PFSK-1 (cell line): ENCODE measurements around the gene TSPAN14.

Experiments used
- FOXP2 ChIP-seq: optimal IDR thresholded peaks from 2 replicates; pipeline ENCODE3; 2011; ENCODE audit warnings: borderline replicate concordance, control low read depth, inconsistent platforms; ENCODE audit not compliant: insufficient read depth; ENCODE audit errors: extremely low read length, extremely low read depth
- POLR2AphosphoS5 ChIP-seq: IDR thresholded peaks from 2 replicates; pipeline ENCODE4 v1.6.1; 2012; ENCODE audit warnings: low read depth, mild to moderate bottlenecking, control low read depth, low read length, moderate library complexity
- REST ChIP-seq, 2 experiments: IDR thresholded peaks; 2 replicates each; pipeline versions ENCODE4 v1.6.1 to v1.8.0; 2011 to 2012; ENCODE audit warnings: low read depth in 2 of 2, low read length in 2 of 2, control low read depth in 1 of 2, inconsistent platforms in 1 of 2, mild to moderate bottlenecking in 1 of 2, moderate library complexity in 1 of 2; ENCODE audit not compliant: insufficient read depth in 1 of 2
- SIN3A ChIP-seq: IDR thresholded peaks from 2 replicates; pipeline ENCODE4 v1.6.1; 2012; ENCODE audit warnings: mild to moderate bottlenecking, low read length, moderate library complexity, borderline replicate concordance; ENCODE audit not compliant: insufficient read depth
- TAF1 ChIP-seq: IDR thresholded peaks from 2 replicates; pipeline ENCODE4 v1.6.1; 2012; ENCODE audit warnings: low read length, control low read depth, borderline replicate concordance; ENCODE audit not compliant: insufficient read depth

TSPAN14 gene

GRCh38 chr10:80465839-80466590 lies 11.9 kb downstream of the TSPAN14 start:
- no peak for TF ChIP-seq POLR2AphosphoS5
- no peak for TF ChIP-seq REST (IDR thresholded peaks at IDR 0.05; ENCODE audit: insufficient read depth in 1 of 2, low read depth in 2 of 2, low read length in 2 of 2)
- TF ChIP-seq SIN3A, result no peak
- TF ChIP-seq TAF1, result no peak
- no peak for TF ChIP-seq FOXP2

- TF ChIP-seq FOXP2 (no peak), SIN3A (no peak), POLR2AphosphoS5 (no peak), TAF1 (no peak)
Observed at GRCh38 chr10:80466724-80467326, 12.7 kb downstream of the TSPAN14 start.

- no peak for TF ChIP-seq SIN3A
- TF ChIP-seq FOXP2, result peak; percentile 27
Observed at GRCh38 chr10:80468002-80468401, 13.9 kb downstream of the TSPAN14 start.

- TF ChIP-seq FOXP2 (no peak), POLR2AphosphoS5 (no peak), REST (IDR thresholded peaks at IDR 0.05; ENCODE audit: insufficient read depth in 1 of 2, low read depth in 2 of 2, low read length in 2 of 2) (no peak)
Observed at GRCh38 chr10:80468806-80469421, 14.8 kb downstream of the TSPAN14 start.

- no peak for TF ChIP-seq TAF1
- no peak for TF ChIP-seq SIN3A
- TF ChIP-seq FOXP2, result no peak
- TF ChIP-seq REST (IDR thresholded peaks at IDR 0.05; ENCODE audit: insufficient read depth in 1 of 2, low read depth in 2 of 2, low read length in 2 of 2), result no peak
- TF ChIP-seq POLR2AphosphoS5, result no peak
Observed at GRCh38 chr10:80470266-80470665, 16.2 kb downstream of the TSPAN14 start.

GRCh38 chr10:80471001-80471400 lies 16.9 kb downstream of the TSPAN14 start:
- TF ChIP-seq TAF1 (no peak), SIN3A (no peak), FOXP2 (no peak), POLR2AphosphoS5 (no peak), REST (IDR thresholded peaks at IDR 0.05; ENCODE audit: insufficient read depth in 1 of 2, low read depth in 2 of 2, low read length in 2 of 2) (no peak)
